ENCODE measurements around the gene MECR.

Gene MECR

DNA sequence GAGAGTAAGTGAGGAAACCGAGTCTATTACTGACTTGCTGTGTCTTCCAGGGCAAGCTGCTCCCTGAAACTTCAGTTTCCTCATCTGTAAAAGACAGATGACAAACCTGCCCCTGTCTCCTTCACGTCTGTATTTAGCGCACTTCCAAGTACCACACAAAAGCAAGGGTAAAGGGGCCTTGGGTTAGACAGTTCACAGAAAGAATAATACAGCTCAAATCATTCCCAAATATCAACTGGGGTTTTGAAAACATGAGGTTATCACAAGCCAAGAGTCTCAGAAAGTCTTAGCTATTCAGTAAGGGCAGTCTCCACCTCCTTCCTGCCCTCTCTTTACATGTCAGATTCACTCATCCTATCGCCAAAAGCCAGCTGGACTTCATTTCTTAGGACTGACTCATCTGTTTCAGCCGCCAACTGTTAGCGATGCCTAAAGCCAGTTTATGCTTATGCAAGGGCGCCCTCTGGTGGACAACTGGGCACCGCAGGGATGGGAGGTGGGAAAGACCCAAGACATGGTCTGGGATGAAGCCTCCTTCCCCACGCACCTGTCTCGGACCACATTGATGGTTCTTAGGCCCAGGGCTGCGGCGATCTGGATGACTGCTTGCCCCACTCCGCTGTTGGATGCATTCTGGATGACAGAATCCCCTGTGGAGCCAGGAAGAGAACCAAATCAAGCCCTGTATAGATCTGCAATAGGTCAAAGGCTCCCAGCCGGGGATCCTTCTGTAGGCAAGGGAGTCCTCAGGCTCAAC, 28.0 kb downstream of the MECR start:
- DNase-seq: peak; percentile 53

DNA sequence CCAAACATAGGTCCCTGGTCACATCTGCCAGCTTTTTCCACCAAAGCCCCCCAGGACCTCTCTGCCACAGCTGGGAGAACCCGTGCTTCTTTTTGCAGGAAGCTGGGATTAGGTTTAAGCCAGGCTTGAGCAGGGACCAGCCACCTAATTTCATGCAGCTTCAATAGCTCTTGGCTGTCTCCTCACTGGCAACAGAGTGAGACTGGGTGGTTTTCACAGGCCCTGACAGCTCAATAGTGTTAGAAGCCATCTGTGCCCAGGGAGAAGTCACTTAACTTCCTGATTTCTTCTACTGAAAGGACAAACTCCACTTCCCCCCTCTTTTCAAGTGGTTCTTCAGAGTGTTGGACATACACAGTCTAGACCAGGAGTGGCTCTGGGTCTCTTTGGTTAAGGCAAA, 28.7 kb downstream of the MECR start:
- DNase-seq: no peak

DNA sequence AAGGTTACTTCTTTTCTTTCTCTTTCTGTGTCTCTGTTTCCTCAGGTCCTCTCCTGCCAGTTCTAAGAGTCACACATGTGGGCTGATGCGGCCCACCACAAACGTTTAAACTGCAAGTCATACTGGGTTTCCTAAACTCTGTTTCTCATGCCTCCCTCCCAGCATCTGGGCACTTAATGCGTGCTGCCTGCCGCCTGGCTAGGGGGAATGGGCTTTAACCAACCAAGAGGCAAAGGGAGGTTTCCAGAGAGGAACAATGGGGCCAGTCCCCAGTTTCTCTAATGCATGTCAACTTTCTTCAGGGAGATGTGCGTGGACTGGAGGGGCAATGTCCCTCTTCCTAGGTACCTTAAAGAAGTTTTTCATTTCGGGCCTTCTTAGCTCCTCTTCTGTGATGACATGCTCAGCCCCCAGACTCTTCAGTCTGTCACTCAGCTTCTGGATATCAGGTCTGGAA, 29.1 kb downstream of the MECR start:
- DNase-seq: no peak

DNA sequence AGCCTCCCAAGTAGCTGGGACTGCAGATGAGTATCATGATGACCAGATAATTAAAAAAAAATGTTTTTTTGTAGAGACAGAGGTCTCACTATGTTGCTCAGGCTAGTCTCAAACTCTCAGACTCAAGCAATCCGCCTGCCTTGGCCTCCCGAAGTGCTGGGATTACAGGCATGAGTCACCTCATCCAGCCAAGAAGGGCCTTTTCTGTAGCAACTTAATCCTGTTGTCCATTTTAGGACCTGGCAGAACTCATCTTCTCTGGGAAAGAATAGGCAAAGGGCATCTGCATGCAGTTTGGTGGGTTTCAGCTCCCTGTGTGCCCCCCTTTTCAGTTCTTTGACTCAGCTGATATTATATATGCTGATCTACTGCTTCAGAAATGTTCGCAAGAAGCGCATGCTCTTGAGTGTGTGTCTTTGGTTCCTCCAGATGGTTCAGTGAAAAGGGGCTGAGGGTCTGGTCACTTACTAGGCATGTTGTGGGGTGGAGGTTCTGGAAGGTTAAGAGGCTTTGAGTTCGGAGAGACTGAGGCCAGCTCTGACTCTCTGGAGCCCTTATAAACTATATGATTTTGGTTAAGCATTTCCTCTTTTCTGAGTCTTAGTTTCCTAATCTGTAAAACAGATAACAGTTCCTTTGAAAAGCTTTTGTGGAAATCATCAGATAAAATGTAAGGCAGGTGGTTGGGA, 29.7 kb downstream of the MECR start:
- no peak for DNase-seq

DNA sequence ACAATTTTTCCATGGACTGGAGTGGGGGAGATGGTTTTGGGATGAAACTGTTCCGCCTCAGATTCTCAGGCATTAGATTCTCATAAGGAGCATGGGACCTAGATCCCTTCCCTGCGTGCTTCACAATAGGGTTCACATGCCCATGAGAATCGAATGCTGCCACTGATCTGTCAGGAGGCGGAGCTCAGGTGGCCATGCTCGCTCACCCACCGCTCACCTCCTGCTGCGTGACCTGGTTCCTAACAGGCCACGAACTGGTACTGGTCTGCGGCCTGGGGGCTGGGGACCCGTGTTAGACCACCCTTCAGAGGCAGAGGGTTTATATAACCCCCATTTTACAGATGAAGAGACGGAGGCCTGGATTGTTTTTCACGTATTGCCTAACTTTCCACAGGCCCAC, 32.7 kb downstream of the MECR start:
- no peak for DNase-seq

DNA sequence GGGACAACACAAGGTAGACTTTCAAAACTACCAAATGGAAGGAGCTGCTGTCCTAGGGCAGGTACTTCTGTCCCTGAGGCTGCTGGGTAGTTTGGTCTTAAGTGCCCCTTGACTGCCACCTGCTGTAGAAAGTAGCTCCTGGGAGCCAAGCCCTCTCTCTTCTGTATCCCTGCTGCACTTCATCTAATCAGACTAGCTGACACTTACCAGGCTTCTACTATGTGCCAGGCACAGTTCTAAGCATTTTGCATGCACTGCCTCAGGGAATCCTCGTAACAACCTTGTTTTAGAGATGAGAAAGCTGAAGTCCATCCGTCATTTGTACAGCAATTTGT, 33.2 kb downstream of the MECR start:
- no peak for DNase-seq

DNA sequence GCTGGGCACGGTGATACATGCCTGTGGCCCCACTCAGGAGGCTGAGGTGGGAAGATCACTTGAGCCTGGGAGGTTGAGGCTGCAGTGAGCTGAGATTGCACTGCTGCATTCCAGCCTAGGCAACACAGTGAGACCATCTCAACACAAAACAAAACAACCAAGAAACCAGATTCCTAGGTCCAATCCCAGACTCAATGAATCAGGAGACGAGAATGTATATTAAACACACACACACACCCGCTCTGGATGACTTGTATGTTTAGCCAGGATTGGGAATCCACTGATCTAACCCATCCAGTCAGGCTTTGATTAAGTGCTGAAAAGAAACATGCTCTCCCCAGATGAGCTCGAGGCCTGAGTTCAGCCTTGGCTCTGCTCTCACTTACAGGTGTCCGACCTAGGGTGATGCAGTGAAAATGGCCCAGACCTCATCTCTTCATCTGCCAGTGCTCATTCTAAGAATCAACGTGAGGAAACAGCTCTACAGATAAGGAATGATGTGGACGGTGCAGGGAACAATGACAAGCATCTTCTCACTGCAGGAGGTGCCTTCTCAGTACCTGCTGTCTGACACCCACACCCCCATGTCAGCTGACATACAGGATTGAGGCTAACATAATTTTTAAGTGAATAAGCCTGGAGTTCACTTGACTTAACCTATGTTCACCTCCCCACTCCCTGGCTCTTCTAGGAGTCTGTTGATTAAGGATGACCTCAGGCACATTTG, 33.7 kb downstream of the MECR start:
- no peak for DNase-seq

DNA sequence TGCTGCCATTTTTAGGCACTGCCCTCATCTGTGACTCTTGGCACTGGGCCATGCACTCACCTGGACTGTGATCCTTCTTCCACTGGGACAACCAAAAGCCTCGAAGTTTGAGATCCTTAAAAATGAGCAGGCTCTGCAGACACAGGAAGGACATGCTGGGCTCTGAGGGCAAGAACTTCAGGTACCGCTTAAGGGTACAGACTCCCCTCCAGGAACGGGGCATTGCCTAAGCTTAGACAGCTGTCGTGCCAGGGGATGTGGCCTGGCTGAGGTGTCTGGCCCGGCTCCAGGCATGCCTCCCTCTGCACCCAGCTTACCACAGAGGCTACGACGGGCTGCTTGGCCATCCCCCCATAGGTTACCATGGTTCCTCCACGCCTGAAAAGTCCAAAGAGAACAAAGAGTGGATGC, 34.8 kb downstream of the MECR start:
- DNase-seq: no peak

DNA sequence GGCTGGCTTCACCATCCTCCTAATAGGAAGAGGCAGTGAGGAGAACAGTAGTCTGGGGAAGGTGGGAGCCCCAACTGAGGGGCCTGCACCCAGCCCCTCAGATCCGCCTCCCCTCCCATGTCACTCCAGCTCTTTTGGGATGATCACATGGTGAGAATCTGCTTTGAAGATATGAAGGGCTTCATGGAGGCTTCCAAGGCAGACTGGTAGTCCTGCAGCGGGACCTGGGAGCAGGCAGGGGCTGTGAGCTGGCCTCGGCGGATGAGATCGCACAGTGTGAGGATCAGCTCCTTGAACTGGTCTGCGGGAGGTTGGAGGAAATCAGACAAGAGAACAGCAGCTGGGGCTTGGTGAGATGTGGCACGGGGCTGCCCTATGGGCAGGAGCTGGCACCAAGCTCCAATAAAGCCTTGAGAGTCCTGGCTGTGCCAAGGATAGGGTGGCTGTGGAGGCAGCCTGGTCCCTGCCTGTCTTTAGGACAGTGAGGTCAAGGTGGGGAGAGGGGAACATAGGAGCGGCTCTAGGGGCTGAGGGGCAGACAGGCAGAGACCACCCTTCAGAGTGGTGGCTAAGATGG, 36.8 kb downstream of the MECR start:
- no peak for DNase-seq

DNA sequence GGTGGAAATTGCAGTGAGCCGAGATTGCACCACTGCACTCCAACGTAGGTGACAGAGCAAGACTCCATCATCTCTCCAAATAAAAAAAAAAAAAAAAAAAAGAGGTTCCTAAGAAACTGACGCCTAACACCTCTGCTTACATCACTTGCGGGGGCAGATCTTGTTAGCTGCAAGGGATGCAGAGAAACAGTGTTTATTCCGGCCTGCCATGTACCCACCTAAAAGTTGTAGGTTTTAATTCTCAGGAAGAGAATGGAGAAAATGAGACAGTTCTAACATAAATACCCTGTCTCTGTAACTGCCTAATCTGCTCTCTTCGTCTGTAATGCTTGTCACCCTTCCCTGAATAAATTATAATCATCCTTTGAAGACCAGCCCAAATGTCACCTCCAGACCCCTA, 40.0 kb downstream of the MECR start:
- no peak for DNase-seq

DNA sequence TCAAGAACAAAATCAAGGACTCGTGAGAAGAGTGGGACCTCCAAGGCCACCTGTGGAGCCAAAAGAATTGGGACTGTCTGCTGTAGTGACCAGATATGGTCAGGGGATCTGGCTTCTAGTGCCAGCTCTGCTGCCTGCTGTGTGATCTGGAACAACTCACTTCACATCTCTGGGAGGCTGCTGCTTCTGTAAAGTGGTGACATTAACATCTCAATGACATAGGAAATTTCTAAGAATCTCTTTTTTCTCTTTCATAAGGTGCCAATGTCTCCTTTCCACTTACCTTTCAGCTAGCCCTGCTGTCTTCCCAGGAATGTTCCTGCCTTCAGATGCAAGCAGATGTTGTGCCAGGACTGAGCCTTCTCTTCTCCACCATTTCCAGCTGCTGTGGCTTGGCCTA, 44.0 kb downstream of the MECR start:
- DNase-seq: no peak

DNA sequence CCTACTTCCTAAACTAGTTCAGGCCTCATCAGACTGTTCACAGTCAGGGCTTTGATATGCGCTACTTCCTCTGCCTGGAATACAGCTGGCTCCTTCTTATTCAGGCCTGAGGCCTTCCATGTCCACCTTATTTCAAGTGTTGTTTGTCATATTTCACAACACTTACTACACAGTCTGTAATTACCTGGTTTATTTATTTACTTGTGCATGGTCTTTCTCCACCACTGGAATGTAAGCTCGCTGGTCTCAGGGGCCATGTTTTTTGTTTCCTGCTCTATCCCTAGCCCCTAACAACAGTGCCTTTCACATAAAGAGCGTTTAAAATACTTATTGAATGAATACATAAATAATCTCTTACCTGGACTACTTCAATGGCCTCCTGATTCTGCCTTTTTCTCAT, 44.5 kb downstream of the MECR start:
- no peak for DNase-seq

DNA sequence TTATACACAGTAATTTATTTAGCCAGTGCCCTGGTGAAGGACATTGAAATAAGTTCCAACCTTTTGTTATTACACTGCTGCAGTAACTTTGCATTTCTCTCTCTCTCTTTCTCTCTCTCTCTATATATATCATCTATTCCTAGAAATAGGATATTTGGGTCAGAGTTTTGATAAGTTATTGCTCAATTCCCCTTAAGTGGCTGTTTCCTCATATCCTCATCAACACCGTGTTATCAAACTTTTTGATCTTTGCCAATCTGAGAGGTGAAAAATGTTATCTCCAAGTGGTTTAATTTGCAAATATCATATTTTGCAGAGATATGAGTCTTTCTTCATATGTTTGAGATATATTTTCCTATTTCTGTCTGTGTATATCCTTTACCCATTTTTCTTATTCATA, 47.4 kb downstream of the MECR start:
- DNase-seq: no peak

DNA sequence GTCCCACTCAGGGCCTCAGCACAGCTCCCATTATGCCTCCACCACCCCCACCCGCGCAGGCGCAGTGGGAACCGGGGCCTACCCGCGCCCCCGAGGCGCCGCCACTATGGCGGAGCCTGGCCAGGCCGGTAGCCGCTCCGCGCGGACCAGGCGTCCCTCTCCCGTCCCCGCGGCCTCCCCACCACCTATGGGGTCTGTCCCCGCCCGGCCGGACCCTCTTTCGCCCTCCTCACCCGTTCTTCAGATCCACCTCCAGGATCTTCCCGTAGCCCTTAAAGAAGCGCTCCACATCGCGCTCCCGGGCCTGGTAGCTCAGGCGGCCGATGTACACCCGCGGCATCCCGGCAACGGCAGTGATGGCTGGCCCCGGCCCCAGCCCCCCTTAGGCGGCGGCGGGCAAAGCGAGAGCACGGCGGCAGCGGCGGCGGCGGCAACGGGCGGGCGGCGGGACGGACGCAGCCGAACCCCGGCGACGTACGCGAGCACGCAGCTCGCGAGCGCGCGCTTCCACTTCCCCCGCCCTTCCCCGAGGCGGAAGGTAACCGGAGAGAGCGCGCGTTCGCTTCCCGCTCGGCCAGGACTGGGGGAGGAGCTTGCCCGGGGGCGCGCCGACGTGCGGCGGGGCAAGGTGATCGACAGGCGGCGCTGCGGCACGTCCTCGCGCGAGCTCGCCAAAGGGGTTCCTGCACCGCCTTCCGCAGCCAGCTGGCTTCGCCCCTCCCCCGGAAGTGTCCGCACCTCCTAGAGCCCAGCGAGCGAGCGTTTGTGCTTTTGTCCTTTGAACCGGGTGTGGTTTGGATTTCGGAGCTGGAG, 49.1 kb downstream of the MECR start, which contains the start of gene SRSF4:
Gene SRSF4, minus strand, starts transcription at position 488 of the 813 bp plus-strand sequence. Its CDS starts 148 bp downstream, at position 340.
- DNase-seq: peak; percentile 98

DNA sequence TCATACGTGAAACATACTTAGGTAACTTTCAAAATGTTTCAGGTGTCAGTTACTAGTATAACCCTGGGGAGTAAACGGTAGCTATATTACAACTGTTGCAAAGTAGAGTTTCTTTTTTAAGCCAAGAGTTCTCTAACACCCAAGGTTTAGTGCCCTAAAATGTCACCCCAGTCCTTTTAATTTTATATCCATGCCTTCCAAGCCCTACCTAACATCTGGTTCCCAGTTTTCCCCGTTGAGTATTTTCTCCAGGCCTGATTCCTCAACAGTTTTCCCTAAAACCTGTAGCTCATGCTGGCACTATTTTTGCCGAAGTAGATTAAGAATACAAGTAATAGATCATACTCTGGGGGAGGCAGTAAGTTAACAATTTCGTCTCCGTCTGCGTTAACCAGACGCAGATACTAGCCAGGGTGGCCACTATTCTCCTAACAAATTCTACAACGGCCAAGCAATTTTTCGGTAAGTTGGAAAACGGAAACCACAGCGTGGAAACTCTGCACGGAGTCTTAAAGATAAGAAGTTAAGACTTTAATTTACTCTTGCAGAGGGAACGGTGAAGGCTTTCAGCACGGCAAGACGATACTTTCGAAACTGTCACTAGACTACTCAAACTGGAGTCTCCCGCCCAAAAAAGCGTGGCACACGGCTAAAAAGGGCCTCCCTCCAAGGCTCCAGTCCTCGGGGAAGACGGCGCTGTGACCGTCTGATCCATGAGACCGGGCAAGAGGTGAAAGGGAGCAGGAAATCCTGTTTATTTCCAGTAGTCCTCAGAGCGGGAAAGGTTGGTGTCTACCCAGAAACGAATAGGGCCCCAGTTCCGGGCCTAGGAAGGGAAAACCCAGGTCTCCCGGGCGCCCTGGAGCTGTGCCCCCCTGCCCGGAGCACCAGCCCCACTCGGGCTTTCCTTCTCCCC, 50.0 kb downstream of the MECR start:
- no peak for DNase-seq

DNA sequence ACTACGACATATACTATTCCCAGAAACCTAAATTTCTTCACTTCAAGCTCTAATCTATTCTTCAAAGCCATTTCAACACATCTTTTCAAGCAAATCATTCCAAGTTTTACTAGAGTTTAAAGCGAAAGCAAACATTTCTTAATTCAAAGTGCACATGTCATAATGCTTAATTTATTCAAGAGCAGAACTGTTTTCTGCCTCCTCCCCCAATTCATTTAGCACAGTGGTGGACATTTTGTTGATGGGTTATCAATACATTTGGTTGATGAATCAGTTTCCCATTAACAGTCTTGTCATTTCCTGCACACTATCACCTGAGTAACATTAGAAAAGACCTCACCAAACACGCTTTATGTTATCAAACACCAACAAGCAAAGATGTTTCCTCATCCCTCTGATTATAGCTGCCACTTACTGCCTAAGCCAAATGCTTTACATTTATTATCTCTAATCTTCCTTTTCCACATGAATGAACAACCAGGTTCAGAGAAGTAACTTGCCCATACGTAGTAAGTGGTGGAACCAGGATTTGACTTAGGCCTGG, 51.0 kb downstream of the MECR start:
- no peak for DNase-seq

DNA sequence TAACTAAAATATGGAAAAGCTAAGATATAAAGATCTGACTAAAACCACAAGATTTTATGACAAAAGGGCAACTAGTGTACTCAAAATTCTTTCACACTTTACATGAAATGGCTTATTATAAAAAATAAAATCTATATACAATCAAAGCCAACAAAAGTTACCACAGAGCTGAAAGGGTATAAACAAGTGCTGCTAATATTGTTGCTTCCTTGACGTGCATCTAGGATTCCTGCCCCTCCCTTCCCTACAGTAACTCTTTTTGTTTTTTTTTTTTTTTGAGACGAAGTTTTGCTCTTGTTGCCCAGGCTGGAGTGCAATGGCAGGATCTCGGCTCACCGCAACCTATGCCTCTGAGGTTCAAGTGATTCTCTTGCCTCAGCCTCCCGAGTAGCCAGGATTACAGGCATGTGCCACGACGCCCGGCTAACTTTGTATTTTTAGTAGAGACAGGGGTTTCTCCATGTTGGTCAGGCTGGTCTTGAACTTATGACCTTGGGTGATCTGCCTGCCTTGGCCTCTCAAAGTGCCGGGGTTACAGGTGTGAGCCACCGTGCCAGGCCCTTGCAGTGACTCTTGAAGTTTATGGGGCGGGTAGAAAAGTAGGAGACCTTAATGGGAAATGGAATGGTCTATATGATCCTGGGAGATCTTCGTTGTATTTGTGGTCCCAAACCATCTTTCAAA, 53.6 kb downstream of the MECR start:
- DNase-seq: no peak

DNA sequence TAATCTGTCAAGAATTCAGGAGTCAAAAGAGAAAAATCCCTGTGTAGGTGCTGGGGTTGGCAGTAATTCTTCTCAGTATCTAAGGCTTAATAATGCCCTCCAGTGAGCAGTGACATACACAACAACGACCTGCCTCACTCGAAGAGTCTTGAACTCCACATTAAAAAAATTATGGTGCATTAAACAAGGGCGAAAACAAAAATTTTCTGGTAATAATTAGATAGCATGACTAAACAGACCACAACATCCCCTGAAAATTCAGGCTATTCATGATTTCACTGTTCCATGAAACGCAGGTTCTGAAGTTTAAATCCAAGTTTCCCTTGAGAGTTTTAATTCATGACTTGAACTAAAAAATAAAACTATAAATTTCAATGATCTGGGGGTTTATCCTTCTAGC, 54.2 kb downstream of the MECR start:
- DNase-seq: no peak

DNA sequence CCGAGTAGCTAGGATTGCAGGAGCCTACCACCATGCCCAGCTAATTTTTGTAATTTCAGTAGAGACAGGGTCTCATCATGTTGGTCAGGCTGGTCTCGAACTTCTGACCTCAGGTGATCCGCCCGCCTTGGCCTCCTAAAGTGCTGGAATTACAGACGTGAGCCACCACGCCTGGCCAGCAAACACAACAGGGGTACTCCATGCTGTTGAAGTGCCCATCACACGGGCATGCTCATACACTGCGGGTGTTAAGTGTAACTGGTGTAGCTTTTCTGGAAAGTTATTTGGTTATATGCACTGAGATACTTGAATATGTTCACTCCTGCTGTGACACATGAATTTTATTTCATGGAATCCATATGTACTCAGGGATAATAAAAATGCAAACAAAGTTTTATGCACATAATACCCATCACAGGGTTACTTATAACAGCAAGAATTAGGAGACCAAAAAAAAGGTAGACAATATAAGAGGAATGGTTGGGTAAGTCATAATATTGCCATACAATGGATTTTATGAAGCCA, 58.3 kb downstream of the MECR start:
- no peak for DNase-seq

DNA sequence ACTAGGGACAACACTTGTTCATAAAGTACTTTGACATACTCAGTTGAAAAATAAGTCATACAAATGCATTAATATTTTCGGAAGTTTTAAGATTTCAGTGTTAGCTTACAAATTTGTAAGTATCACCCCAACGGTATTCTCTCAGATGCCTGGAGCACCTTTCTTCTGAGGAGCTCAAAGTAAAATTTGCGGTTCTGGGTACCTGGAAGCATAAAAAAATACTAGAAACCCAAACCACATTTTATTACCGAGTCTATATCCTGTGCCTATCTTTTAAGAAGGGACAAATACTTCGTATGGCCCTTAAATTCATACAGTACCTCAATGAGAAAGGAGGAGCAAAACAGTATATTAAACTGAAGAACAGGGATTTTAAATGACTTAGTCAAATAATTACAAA, 59.2 kb downstream of the MECR start:
- DNase-seq: no peak
